ENCODE data around the gene TNF.

DNA sequence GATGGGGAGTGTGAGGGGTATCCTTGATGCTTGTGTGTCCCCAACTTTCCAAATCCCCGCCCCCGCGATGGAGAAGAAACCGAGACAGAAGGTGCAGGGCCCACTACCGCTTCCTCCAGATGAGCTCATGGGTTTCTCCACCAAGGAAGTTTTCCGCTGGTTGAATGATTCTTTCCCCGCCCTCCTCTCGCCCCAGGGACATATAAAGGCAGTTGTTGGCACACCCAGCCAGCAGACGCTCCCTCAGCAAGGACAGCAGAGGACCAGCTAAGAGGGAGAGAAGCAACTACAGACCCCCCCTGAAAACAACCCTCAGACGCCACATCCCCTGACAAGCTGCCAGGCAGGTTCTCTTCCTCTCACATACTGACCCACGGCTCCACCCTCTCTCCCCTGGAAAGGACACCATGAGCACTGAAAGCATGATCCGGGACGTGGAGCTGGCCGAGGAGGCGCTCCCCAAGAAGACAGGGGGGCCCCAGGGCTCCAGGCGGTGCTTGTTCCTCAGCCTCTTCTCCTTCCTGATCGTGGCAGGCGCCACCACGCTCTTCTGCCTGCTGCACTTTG is at the start of gene TNF:
- TF ChIP-seq, protein P1, sequence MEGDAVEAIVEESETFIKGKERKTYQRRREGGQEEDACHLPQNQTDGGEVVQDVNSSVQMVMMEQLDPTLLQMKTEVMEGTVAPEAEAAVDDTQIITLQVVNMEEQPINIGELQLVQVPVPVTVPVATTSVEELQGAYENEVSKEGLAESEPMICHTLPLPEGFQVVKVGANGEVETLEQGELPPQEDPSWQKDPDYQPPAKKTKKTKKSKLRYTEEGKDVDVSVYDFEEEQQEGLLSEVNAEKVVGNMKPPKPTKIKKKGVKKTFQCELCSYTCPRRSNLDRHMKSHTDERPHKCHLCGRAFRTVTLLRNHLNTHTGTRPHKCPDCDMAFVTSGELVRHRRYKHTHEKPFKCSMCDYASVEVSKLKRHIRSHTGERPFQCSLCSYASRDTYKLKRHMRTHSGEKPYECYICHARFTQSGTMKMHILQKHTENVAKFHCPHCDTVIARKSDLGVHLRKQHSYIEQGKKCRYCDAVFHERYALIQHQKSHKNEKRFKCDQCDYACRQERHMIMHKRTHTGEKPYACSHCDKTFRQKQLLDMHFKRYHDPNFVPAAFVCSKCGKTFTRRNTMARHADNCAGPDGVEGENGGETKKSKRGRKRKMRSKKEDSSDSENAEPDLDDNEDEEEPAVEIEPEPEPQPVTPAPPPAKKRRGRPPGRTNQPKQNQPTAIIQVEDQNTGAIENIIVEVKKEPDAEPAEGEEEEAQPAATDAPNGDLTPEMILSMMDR (IDR thresholded peaks at IDR 0.05): no peak
- no peak for TF ChIP-seq POLR2A (IDR thresholded peaks at IDR 0.05)

All from testis (tissue), 2 donors.